ENCODE measurements around the gene FOSB.
A peak's percentile ranks its signal among the peaks of the same experiment; 100 is the strongest.

Gene FOSB

GRCh38 chr19:45484273-45484945 is 16.6 kb downstream of the FOSB start:
- no peak for DNase-seq (ENCODE audit: low spot score)

DNA sequence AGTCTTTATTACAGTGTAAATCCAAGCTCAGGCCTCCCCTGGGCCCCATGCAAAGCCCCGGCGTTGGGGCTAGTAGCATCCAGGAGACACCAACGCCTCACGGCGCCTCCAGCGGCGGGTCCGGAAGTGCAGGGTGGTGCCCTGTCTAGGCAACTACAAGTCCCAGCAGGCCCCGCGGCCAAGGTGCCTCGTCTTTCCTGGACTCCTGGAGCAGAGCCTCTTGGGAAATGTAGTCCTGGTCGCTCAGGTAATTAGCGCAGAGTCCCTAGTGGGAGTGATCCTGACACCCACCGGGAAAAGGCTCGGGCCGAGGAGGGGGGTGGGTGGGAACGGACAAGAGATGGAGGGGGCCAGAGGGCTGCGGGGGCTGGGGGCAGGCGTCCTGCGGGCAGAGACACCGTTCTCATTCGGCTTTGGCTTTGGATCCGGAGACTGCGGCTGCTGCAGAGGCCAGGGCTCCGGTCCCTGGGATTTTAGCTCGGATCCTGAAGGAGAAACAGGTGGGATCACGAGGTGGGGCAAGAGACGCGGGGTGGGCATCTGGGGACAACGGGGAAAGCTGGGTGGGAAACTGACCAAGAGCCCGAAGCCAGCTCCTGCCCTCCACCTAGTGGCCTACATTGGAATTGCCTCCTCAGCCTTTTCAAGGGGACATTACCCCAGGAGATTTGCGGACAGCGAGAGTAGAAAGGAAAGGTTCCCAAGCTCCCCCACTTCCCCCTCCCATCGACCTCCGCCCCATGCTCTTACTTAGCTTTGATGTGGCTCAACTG is 17.7 kb downstream of the FOSB start:
- DNase-seq (ENCODE audit: low spot score): peak; percentile 94

DNA sequence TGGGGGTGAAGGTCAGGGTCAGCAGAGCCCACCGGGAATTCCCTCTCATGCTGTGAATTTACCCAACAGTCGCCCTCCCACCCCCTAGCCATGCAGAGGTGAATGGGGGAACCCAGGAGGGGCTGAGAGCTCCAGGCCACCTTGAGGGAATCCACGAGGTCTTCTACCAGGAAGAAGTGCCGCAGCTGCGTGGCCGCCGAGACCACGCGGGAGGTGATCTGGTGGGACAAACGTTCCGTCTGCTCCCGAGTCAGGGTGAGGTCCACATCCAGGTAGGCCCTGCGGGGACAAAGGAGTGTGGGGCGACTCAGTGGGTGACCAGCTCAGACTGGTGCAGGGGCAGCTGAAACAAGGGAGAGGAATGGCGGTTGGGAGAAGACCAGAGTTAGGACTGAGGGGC is 20.9 kb downstream of the FOSB start:
- DNase-seq (ENCODE audit: low spot score): no peak

DNA sequence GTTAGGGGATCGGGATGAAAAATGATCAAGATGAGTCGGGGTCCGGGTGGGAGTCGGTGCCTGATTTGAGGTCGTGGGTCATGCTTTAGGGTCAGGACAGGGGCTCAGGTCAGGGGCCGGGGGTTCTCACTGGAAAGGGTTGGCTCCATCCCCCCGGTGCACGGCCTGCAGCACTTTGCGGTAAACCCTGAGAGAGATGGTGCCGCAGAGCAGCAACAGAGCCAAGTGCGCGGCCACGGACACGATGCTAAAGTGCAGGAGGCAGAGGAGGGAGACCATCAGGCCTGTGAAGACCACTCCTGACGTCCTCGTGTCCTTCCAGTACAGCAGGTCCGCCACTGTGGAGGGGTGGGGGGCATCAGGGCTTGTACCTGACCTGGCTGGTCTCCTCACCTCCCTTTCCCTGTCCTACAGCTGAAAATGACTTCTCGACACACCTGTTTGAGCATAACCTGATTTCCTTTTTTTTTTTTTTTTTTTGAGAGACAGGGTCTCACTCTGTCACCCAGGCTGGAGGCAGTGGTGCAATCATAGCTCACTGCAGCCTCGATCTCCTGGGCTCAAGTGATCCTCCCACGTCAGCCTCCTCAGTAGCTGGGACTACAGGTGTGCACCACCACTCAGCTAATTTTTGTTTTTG is 21.5 kb downstream of the FOSB start:
- no peak for DNase-seq (ENCODE audit: low spot score)

GRCh38 chr19:45492137-45492626 is 24.4 kb downstream of the FOSB start:
- no peak for DNase-seq (ENCODE audit: low spot score)

- DNase-seq (ENCODE audit: low spot score): no peak
Measured at GRCh38 chr19:45492627-45493470, 25.1 kb downstream of the FOSB start.

DNA sequence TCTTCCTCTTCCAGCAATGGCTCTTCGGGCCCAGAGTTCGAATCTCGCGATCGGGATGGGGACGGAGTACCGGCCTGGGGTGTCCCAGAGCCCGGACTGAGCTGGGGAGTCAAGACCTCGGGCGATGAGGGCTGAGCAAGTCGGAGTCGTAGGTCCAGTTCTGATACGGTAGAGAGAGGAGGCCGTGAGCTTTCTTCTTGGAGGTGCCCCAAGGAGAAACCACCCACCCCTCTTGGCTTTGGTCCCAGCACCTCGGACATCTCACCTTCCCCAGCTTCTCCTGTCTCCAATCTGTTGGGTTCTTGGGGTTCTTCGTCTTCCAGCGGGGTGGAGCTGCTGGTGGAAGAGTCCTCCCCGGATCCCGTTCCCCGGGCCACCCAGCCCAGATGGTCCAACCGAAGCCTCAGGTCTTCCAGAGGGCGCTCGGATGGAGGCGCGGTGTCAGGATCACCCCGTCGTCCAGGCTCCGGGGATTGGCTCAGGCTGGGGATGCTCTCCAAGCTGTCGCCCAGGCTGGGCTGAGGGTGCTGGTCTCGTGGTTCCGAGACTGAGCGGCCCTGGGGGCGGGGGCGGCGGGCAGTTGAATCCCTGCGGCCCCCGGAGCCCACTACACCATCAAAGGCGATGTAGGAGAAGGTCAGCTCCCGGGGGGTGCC is 26.6 kb downstream of the FOSB start:
- no peak for DNase-seq (ENCODE audit: low spot score)

DNA sequence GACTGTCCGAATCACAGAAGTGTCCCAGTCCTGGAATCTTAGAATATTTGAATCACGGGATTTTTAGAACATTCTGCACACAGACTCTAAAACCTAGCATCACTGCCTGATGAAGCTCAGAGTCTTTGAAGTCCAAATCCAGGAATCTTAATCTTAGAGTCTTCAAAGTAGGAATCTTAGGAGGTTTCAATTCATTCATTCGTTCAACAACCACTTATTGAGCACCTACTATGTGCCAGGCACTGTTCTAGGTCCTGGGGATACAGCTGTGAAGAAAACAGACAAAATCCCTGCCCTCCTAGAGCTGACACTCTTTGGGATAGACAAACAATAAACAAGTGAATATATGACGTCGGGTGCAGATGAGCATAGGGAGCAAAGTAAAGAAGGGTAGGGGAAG is 27.4 kb downstream of the FOSB start:
- DNase-seq (ENCODE audit: low spot score): no peak

DNA sequence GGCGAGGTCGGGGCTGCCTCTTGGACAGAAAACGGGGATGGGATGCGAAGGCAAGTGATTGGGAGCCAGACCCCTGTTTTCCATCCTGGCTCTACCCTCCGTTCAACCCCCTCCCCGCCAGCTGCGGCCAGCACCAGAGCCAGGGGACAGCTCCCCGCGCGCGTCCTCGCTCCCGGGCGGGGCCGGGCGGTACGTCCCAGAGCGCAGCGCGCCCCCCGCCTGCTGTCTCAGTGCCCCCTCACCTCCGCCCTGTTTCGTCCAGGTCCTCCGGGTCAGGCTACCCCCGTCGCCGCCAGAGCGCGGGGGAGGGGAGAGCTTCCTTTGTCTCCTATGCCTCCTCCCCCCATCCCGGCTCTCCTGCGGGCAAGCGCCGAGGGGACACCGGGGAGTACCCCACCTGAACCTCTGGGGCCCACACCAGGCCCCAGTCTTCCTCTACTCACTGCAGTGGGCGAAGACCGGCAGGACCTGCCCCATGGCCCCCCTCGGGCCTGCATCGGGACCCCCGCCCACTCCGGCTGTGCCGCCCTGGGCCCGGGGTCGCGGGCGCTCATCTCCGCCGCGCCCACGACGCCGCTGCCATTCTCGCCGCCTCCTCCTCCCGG is 28.7 kb downstream of the FOSB start:
- no peak for DNase-seq (ENCODE audit: low spot score)

DNA sequence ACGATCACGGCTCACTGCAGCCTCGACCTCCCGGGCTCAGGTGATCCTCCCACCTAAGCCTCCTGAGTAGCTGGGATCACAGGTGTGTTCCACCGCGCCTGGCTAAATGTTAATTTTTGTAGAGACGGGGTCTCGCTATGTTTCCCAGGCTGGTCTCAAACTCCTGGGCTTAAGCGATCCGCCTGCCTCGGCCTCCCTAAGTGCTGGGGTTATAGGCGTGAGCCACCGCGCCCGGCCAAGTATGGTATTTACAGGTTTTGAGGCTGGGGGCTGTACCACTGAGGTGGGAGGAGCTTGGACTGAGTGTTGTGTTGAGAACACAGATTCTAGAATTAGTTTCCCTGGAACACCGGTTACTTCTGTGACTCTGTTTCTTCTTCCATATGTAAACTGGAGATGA is 30.0 kb downstream of the FOSB start:
- no peak for DNase-seq (ENCODE audit: low spot score)

DNA sequence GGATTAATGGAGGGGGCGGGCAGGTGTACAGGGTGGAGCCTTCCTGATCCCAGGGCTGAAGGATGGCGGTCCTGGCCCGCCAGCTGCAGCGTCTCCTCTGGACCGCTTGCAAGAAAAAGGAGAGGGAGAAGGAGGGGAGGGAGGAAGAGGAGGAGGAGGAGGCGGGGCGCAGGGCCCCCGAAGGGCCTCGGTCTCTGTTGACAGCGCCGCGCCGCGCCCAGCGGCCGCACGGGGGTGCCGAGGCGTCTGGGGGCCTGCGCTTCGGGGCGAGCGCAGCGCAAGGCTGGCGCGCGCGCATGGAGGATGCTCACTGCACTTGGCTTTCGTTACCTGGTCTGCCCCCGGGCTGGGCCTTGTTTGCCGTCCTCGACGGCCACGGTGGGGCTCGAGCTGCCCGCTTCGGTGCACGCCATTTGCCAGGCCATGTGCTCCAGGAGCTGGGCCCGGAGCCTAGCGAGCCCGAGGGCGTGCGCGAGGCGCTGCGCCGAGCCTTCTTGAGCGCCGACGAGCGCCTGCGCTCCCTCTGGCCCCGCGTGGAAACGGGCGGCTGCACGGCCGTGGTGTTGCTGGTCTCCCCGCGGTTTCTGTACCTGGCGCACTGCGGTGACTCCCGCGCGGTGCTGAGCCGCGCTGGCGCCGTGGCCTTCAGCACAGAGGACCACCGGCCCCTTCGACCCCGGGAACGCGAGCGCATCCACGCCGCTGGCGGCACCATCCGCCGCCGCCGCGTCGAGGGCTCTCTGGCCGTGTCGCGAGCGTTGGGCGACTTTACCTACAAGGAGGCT is 30.8 kb downstream of the FOSB start, which contains the start of gene PPM1N:
TSS of gene PPM1N (plus strand) at position 33 of the 785 bp plus-strand sequence. CDS start at position 63, 30 bp downstream.
- DNase-seq (ENCODE audit: low spot score): no peak

DNA sequence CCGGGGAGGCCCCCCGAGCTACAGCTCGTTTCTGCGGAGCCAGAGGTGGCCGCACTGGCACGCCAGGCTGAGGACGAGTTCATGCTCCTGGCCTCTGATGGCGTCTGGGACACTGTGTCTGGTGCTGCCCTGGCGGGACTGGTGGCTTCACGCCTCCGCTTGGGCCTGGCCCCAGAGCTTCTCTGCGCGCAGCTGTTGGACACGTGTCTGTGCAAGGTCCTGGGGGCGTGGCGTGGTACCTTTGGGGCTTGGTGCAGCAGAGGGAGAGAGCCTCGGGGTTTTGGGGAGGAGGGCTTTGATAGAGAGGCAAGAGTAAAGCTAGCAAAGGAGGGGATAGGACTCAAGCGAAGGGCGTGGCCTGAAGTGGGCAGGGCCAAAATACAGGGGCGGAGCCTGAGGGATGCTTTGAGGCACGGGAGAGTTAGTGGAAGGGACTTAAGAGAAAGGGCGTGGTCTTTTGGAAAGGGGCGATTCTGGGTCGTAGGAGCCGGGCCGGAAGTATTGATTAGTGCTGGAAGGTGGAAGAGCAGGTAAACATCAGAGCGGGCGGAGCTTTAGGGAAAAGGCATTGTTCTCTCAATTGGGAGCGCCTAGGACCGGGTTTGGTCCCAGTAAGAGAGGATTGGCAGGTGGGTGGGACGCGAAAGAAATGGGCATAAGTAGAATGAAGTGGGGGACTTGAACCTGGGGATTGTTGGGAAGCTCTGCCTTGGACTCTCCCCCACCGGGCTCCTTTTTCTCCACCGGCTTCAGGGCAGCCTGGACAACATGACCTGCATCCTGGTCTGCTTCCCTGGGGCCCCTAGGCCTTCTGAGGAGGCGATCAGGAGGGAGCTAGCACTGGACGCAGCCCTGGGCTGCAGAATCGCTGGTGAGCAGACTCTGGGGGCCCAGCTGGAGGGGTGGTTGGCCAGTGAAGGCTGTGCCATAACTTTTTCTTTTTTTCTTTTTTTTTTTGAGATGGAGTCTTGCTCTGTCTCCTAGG is 31.7 kb downstream of the FOSB start:
- DNase-seq (ENCODE audit: low spot score): no peak

- no peak for DNase-seq (ENCODE audit: low spot score)
Measured at GRCh38 chr19:45500918-45501729, 33.3 kb downstream of the FOSB start.

DNA sequence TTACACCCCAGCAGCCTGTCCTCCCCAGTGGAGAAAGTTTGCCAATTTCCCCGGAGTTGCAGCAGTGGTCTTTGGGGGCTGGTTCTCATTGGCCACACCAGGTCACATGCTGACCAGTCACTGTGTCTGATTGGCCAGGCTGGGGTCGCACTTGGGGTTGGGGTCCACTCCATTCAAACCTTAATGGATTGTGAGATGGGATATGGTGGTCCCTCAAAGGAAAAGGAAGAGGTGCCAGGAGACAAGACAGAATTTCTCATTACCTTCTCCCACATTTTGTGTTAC is 33.9 kb downstream of the FOSB start:
- no peak for DNase-seq (ENCODE audit: low spot score)

GRCh38 chr19:45502111-45502510 is 34.3 kb downstream of the FOSB start:
- DNase-seq (ENCODE audit: low spot score): peak; percentile 35

DNA sequence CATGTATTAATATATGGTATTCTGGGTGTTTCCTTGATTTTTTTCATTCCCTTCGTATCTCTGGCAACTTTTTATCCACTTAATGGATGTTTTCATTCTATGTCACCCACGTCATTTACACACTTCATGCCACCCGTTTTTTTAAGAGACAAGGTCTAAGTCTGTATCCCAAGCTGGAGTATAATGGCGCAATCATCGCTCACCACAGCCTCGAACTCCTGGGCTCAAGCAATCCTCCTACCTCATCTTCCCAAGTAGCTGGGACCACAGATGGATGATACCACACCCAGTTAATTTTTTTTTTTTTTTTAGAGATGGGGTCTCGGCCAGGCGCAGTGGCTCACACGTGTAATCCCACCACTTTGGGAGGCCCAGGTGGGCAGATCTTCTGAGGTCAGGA is 36.1 kb downstream of the FOSB start:
- no peak for DNase-seq (ENCODE audit: low spot score)

- DNase-seq (ENCODE audit: low spot score): no peak
Measured at GRCh38 chr19:45505151-45505995, 37.6 kb downstream of the FOSB start.

- DNase-seq (ENCODE audit: low spot score): no peak
Measured at GRCh38 chr19:45505996-45506245, 38.1 kb downstream of the FOSB start.
